BJ (cell line): ENCODE results near the gene SMO. TPM values are rescaled to one million over a fixed set of nuclear protein-coding genes. Genes with fewer than 3 reads are reported as not detected.

Experiments
- CTCF ChIA-PET: fragments of 350-600 bp; formaldehyde crosslinking; extraction: SDS; loops from one replicate; lab custom pipeline; 2021; ENCODE audit warnings: antibody characterized with exemption, inconsistent platforms; lab: Yijun Ruan, JAX
- POLR2A ChIA-PET: fragments of 300-600 bp; sonication (Branson Sonifier 250); formaldehyde crosslinking; extraction: SDS; loops from one replicate; lab custom pipeline; 2021; ENCODE audit warnings: antibody characterized with exemption; lab: Charles Lee
- DNase-seq: peaks from one replicate; pipeline ENCODE4 v3.0.0-alpha.2; 2011; ENCODE audit warnings: low read depth
- H3K27me3 ChIP-seq: 2 replicates; pipeline ENCODE4 v1.6.0; 2011; ENCODE audit warnings: low read length; ENCODE audit not compliant: control insufficient read depth, insufficient read depth
- H3K36me3 ChIP-seq: 2 replicates; pipeline ENCODE4 v1.5.1; 2011; ENCODE audit warnings: low read length; ENCODE audit not compliant: control insufficient read depth, insufficient read depth
- H3K4me3 ChIP-seq: 2 replicates; pipeline ENCODE4 v1.5.1; 2011; ENCODE audit warnings: low read depth, mild to moderate bottlenecking, control low read depth, low read length
- polyA plus RNA-seq: library from polyadenylated mRNA; depleted of rRNA; stranded (reverse); fragments of >200 nt; gene quantifications from 2 replicates; pipeline ENCODE4 v1.2.3, GENCODE V29; 2011; rRNA removed
- small RNA-seq: library from RNA; depleted of rRNA; stranded (forward); fragments of <200 nt; gene quantifications from one replicate; pipeline ENCODE3, GENCODE V24; 2012; ENCODE audit warnings: low replicate concordance, low read depth; ENCODE audit not compliant: insufficient read length
- TF ChIP-seq, protein P1 (sequence below): IDR thresholded peaks from 2 replicates; pipeline ENCODE4 v1.5.1; 2011; ENCODE audit warnings: low read depth, mild to moderate bottlenecking, control low read depth, inconsistent platforms, low read length, moderate library complexity; ENCODE audit not compliant: insufficient read depth

Gene SMO
- polyA plus RNA-seq, 1 experiment = 10.8 TPM

DNA sequence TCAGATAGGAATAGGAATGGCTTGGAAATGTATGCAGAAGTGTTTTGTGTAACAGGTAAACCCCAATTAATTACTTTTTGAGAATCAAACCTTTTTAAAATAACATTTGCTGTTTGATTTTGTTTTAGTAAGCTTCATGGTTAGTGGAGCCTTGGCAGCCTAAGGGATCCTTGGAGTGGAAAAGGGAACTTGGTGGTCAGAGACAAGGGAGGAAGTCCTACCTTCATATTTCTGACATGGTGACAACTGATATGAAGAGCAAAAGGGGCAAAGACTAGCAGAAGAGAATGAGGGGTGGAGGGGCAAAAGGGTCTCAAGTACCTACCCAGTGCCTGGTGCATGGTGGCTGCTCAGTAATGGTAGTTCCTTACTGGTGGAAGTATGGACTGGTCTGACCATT lies 68.7 kb downstream of the SMO start:
- CTCF ChIA-PET = no interaction called here

DNA sequence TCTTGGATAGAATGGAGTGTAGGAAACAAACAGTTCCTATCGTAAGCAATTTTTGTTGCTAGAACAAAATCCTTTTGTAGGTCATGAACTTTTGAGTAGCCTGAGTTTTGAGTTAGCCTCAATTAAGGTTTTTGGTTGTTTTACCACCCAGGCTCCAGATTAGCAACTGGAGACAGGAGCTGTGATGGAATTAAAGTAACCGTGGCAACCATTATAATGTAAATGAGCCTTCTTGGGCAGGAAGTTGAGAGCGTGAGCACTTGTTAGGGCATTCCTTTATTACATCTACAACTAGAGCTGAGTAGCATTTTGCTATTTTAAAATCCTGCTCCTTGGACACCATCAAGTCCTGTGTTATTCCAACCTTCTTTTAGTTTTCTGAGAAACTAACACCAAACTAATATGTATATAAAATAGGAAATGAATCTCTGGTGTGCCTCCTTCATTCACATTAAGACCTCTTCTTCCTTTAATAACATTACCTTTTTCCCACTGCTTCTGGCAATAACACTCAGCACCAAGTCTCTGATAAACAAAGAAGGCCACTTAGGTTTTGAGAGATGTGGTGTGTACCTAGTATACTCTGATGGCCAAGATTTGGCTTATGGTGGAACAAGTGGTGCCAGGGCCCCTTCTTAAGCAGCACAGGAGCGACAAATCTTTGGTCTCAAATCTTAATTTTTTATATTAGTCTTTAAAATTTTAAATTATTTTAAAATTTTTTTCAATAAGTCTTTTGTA lies 70.4 kb downstream of the SMO start:
- Histone ChIP-seq H3K4me3 (no peak overlapping the region), H3K27me3 (no peaks in the 10 kb centered on the region), H3K36me3 (no peaks in the 10 kb centered on the region)
- DNase-seq = no peak
- POLR2A ChIA-PET = no interaction called here
- CTCF ChIA-PET = no interaction called here
- TF ChIP-seq, protein P1, sequence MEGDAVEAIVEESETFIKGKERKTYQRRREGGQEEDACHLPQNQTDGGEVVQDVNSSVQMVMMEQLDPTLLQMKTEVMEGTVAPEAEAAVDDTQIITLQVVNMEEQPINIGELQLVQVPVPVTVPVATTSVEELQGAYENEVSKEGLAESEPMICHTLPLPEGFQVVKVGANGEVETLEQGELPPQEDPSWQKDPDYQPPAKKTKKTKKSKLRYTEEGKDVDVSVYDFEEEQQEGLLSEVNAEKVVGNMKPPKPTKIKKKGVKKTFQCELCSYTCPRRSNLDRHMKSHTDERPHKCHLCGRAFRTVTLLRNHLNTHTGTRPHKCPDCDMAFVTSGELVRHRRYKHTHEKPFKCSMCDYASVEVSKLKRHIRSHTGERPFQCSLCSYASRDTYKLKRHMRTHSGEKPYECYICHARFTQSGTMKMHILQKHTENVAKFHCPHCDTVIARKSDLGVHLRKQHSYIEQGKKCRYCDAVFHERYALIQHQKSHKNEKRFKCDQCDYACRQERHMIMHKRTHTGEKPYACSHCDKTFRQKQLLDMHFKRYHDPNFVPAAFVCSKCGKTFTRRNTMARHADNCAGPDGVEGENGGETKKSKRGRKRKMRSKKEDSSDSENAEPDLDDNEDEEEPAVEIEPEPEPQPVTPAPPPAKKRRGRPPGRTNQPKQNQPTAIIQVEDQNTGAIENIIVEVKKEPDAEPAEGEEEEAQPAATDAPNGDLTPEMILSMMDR = no peak

More for the DNA sequence above, 68.7 kb downstream of the SMO start:
- Histone ChIP-seq H3K27me3 (no peaks in the 10 kb centered on the region), H3K36me3 (no peaks in the 10 kb centered on the region), H3K4me3 (no peak overlapping the region)
- TF ChIP-seq, protein P1 = no peak
- DNase-seq = no peak
- POLR2A ChIA-PET = interaction anchor here (0.6 kb wide), 1 partner anchor 11 kb away, joined by 3 read pairs; no protein-coding TSS in a partner anchor

DNA sequence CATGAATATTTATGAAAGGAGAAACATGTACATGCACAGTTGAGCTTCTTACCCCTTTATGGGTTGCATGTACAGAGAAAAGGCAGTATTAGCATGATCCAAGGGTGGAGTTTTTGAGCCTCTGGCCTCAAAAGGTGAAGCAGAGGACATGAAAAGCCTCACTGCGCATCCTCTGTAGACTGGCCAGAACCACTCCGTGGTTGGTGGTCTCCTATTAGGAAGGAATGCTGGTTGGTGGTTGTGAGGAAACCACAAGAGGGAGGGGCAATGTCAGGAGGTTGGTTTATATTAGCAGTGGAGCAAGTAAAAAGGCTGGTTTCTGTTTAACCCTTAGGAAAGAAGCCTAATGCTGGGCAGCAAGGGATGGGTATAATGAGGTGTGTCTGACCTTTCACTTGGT lies 73.9 kb downstream of the SMO start:
- TF ChIP-seq, protein P1 = no peak
- no peak for DNase-seq
- ChIA-PET POLR2A (no interaction called here), CTCF (interaction anchor here (1.1 to 4.3 kb wide), 3 partner anchors 10 to 52 kb away, joined by 3 to 29 read pairs (median 13); no protein-coding TSS in a partner anchor)
- H3K36me3 ChIP-seq = no peaks in the 10 kb centered on the region
- H3K27me3 ChIP-seq = no peaks in the 10 kb centered on the region
- no peak overlapping the region for H3K4me3 ChIP-seq

Small RNA genes within 50 kb of the gene (small RNA-seq; reads per million reads assigned to genes)
- gene RNY1P11 = not detected

Other genes starting within 250 kb of the SMO start
- gene TNPO3, start 133.5 kb upstream of the SMO start, polyA plus RNA-seq = 36.2 and 43.5 TPM in 2 replicates
- gene TSPAN33, start 43.9 kb upstream of the SMO start, polyA plus RNA-seq = 0.22 and 0.29 TPM in 2 replicates
- gene AHCYL2, start 36.4 kb downstream of the SMO start, polyA plus RNA-seq = 7.8 and 11.4 TPM in 2 replicates
- gene STRIP2, start 245.8 kb downstream of the SMO start, polyA plus RNA-seq = 1.5 and 2.0 TPM in 2 replicates